GM11168 (cell line): ENCODE data around the gene YAP1.

Experiments used
- in situ Hi-C: fragments of 300-500 bp; cut with MboI; formaldehyde crosslinking; loops from one replicate; pipeline ENCODE4 v1.12.0; 2022; ENCODE audit warnings: low sequenced_read_pairs; ENCODE audit not compliant: unreplicated experiment

Gene YAP1

DNA sequence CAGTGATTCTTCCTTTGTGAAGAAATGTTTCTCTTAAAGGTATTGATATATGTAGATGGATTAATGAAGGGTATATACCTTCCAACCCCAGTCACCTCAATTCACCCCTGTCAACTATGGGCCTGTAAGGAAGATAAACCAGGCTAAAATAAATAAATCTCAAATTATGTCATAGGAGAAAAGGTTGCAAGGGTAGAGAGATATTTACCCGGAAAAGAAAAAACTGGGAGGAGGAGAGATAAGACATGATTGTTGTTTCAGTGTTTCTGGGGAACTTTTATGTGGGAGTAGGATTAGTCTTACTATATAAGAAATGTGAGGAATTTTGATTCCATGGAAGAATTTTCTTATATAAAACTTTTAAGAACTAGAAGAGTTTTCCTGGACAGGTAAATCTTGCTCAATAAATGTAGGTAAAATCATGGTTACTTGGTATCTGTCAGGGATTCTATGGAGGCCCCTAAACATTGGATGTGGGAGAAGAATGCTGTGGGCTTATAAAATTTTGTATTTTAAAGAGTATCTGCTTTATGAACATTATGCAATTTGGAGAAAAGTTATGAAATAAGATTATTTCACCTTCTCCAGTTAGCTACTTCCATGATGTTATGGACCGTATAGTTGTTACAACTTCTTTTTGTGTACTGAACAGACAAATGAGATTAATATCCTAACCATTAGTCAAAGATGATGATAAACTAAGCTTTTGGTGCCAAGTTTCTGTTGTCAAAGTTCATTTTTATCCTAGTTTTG lies 6.4 kb downstream of the YAP1 start:
- in situ Hi-C loops, result no loop called here

DNA sequence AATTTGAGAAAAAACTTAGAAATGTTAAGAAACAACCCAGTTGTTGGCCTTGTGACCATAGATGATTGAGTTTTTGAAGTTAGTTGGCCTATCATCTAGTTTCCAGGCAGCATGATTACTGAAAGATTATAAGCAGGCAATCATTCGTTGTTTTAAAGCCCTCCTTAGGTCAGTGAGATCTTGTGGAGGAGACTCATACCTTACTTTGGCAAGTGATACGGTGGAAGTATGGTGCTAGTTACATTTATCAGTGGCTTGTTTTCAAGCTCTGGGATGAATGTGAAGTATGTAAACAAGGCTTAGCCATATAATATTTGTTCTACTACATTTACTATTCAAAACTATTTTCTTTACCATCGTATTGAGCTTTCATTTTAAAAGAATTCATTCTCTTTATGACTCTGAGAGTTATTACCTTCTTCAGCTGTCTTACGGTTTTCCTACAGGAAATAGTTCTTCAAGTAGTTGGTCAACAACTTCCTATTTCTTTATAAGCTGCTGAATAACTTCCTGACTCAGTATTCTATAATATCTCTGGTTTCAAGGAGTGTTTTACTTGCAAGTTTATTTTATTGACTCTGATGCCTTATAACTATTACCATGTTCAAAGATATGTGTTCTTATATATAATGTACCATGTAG lies 7.3 kb downstream of the YAP1 start:
- in situ Hi-C loops, result no loop called here

DNA sequence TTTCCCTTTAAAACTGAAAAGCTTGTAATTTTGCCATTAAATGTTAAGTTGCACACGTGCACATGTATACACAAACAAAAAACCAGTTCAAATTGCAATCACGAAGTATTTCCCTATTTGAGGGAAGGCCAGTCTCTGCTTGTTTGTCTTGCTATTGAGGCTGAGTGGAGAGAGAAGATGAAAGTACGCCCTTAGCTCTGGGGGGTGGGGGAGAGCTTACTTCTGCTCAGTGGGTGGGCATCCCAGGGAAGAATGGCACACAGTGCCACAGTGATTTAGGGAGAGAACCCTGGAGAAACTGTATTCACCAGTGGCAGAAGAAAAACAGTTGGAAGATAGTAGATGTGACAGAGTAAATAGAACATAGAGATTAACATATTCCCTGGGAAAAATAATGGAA lies 8.7 kb downstream of the YAP1 start:
- in situ Hi-C loops, result no loop called here

DNA sequence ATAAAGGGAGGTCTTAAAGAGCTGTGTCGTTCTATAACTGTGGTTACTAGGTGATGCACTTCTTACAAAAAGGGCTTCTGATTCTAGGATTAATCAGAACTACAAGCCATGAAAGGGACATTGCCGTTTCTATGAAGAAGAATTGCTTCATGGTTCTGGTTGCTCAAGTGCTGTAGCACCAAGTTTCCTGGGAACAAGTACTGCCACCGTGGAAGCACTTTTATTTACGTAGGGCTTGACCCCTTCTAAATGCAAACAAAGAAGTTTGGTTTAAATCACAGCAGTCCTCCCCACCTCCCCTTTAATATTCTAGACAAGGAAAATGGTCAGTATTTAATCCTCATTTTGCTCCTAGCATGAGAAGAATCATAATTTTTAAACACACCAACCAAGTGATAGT lies 9.8 kb downstream of the YAP1 start:
- in situ Hi-C loops, result no loop called here

DNA sequence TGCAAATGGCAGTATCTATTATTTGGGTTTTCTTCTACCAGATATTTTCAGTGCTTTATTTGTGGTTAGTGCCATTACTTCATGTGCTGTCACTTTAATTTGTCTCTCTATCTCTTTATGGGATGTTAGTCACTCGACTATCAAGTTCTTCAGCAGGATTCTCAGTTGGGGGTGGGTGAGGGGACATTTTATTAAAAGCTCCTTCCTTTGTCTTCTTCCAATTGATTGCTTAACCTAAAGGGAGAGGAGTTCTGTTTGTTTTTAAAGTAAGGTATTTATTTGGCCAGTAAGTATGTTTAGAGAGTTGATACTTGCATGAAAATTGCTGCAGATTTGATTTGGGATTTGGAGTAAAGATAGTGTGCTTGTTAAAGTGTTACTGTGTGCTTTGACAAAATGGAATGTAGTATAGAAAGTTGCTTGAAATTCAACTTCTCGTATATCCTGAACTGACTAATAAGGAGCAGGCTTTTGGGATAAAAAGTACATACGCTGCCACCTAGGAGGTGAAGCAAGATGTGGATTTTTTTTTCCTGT lies 10.3 kb downstream of the YAP1 start:
- in situ Hi-C loops, result no loop called here

DNA sequence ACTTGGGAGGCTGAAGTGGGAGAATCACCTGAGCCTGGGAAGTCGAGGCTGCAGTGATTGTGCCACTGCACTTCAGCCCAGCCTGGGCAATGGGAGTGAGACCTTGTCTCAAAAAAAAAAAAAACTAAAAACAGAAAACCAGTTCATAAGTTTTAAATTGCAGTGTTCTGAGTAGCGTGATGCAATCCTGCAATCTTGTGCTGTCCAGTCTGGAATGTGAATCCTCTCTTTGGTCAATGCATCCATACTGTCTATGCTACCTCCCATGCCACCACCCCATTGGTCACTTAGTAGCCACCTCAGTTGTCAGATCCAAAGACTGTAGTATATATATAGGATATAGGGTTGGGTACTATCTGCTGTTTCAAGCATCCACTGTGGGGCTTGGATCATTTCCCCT lies 11.1 kb downstream of the YAP1 start:
- in situ Hi-C loops, result no loop called here

DNA sequence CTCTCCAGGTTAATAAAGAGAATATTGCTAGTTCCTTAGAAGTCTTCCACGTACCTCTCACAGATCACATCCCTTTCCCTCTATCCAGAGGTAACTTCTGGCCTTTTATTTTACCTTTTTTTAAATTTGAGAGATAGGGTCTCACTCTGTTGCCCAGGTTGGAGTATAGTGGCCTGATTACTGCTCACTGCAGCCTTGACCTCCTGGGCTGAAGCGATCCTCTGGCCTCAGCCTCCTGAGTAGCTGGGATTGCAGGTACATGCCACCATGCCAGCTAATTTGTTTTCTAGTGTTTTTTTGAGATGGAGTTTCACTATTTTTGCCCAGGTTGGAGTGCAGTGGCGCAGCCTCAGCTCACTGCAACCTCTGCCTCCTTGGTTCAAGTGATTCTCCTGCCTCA lies 24.4 kb downstream of the YAP1 start:
- in situ Hi-C loops, result no loop called here

DNA sequence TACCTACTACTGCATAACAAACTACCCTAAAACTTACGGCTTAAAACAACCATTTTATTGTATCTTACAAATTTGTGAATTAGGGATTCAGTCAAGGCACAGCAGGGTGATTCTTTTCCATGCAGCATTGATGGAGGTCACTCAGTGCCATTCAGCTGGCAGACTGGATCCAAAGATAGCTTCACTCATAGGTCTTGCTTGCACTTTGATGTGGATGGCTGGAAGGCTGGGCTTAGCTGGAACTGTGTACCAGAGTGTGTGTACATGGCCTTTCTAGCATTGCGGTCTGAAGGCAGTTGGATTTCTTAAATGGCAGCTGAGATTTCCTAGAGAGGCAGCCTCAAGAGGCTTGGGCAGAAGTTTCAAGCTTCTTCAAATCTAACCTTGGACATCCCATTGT lies 25.0 kb downstream of the YAP1 start:
- in situ Hi-C loops, result no loop called here

DNA sequence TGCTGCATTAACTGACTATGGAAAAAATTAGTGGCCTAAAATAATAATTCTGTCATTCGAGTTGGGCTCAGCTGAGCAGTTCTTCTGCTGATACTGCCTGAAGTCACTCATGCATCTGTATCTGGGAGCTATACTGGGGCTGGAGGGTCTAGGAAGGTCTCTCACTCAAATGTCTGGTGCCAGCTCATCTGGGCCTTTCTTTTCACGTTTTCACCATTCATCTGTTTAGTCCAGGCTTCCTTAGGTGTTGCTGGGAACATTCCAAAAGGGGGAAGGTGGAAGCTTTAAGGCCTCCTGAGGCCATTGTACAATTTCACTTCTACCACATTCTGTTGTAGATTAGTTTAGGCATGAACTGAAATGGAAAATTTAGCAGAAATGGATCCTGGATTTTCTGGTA lies 28.0 kb downstream of the YAP1 start:
- in situ Hi-C loops, result no loop called here

DNA sequence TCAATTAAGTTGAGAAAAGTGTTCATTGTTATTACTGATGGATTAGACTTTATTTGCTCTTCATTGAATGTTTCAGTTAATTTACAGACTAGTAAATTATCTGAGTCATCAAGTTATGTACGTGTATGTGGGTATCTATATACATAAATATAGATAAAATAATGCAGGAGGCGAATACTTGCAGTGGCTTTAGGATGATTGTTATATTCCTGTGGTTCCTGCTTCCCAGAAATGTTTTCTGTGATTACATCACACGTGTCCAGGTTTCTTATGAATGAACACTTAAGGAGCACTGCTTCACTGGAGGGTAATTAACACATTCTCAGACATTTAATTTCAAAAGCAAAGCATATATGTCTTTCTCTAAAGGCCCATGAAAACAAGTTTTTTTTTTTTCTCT lies 28.4 kb downstream of the YAP1 start:
- in situ Hi-C loops, result no loop called here

DNA sequence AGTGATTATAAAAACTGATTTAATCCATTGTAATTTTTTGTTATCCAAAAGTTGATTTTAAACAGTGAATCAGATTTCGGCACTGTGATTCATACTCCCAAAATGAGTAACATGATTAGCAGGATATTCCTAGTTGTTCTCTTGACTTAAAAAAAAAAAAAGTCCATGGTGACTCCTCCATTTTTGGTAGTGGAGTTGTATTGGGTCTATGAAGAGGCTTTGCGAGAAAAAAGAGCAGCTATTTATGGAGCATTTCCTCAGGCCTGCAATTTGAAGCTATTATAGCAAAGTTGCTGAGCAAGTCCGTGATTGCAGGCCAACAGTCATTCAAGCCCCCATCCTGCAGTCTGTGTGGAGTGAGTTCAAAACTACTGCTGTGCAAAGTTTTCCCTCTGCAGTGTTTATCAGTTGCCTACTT lies 28.8 kb downstream of the YAP1 start:
- in situ Hi-C loops, result no loop called here

DNA sequence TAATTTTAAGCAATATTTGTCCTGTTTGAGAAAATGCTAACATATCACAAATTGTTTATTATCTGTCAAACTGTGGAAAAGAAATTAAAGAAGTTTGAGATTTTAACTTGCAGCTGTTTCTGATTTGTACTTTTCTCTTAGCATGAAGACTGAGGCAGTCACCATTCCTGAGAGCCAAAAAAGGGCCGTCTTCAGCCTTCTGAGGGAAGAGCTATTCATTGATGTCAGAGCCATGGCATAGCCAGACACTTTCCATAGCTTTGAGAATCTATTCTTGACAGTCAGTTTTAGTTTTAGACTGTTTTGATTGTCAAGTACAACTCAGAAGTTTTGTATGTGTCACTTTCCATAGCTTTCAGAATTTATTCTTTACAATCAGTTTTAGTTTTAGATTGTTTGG lies 32.1 kb downstream of the YAP1 start:
- in situ Hi-C loops, result no loop called here

DNA sequence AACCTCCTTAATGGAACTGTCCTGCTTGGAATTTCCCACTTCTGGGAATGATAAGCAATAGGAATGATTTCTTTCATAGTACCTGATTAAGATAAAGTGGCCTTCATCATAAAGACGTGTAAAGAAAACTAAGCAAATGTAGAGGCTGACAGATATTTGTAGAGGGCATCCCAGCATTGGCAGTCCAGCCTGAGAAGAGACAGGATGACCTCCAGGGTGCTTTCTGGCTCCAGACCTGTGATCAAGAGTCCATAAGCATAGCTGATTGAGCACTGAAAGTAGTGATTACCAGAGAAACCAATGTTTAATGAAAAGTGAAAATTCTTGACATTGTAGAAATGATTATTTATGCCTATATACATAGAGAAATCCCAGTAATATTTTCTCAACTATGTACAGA lies 33.6 kb downstream of the YAP1 start:
- in situ Hi-C loops, result no loop called here

DNA sequence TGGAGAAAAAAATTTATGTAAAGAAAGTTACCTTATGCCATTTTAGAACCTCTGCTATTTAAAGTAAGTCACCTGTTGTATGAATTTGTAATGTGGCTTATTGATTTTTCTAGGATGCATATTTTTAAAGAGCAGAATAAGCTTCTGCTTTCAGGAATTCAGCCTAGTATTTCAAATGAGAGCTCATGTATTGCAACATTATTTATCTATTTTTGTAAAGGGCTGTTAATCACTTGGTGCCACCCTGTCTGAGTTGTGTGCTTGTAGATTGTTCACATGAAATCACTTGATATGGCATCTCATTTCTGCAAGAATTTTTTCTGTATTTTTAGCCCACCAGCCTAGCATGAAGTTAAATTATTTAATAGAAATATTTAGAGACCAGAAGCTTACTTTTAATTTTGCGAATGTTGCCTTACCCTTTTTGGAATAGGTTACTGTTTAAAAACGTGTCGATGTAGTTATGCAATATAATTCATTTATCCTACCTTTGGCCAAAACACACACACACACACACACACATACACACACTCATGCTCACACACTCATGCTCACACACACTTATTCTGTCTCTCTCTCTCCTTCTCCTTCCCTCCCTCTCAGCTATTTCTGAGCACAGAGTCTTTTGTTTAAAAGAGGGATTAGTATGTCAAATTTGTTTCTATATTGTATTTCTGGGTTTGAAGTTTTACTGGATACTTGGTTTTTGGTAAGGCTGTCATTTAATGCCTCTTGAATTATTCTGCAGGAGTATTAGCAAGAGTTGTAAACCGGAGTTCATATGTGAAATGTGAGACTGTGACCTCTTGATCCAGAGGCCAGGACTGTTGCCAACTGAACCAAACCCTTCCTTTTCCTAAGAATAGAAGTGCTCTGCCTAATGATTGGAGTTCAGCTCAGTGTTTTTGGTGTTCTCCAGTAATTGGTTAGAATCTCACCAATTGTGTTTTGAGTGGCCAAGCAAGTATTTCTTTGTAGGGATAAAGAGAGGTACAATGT lies 34.4 kb downstream of the YAP1 start:
- in situ Hi-C loops, result no loop called here

DNA sequence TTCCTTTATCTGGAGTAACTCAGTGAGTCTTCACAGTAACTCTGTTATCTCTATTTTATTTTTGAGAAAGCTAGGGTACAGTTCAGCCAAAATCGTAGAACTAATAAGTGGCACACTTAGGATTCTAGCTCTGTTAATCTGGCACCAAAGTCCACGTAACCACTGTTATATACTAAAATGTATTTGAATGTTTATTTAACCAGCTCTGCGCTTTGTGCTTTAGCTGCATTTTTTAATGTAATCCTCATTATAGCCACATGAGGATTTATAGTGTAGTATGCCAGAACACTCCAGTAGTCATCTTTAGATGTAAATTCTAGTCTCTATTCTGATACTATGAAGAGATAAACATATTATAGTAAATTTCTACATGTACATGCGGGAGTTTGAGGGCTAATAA lies 36.8 kb downstream of the YAP1 start:
- in situ Hi-C loops, result no loop called here

DNA sequence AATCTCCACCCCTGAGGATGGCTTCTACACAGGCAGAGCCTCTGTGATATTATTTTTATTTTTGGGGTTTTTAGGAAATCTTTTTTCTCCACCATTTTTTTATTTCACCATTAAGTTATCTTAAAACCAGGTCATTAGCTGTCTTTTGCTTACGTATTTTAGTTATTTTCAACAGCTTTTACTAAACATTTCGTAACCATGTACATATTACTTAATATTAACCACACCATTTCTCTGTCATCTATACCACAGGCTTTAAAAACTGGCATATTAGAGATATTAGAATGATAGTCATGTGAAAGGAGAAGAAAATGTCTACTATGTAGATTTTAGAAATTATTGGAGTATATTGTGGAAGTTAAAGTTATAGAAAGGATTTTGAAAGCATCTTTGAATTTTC lies 37.4 kb downstream of the YAP1 start:
- in situ Hi-C loops, result no loop called here

DNA sequence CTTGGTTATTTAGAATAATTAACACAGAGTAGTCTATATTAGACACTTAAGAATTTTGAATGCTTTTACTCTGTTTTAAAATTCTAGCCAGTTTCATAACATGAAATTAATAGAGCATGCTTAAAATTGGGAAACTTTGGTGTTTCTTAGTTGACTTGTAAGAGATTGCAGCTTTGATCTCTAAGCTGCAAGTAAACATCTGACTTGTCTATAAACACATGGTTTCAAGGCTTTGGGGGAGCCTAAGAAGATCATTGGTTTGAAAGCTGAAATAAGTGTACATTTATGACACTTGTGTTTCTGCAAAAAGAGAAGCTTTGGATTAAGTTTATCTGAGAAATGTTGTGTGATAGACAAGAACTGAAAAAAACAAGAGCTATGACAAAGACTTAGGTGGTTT lies 37.8 kb downstream of the YAP1 start:
- in situ Hi-C loops, result no loop called here

DNA sequence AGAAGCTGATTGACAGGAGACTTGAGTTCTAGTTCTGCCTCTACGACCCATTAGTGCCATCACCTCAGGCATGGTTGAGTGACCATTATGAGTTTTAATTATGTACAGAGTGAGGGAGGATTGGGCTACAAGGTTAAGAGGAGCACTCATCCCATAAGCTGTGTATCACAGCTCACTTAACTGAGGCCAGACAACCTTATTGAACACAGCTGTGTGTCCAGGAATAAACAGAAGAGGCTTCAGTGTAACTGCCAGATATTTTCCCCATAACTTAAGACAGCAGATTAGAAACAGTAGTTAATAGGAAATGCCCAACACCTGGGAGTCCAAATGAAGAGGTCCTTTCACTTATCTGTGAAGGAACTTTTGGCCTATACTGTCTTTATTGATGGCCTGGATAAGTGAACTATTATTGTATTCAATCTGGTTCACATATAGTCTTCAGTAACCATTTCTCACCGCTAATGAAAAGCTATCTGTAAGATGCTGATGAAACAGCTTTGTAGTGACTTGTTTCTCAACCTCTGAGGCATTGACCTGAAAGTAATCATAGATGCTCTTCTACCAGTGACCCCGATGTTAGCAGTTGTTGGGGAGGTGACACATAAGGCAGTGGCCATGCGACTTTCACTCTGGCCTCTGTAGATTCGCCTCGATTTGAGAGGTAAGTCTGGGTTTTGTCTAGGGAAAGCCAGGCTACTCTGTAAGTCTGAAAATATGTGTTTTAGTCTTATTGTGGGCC lies 41.7 kb downstream of the YAP1 start:
- in situ Hi-C loops, result no loop called here

DNA sequence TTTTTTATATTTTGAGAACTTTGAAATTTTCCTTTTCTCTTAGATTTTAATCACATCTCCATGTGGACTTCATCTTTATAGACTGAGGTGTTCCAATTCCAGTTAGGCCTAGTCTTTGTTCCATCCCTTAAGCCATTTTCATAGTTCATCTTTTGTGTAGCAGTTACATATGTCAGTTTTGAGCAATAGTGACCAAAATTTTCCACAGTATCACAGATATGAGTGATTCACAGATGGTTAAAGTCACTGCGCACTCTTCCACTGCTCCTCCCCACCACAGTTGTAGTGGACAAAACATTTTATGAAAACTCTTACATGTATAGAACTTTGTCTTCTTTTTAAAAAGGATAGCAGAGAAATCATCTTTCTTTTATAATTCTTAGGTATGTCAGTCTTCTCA lies 42.8 kb downstream of the YAP1 start:
- in situ Hi-C loops, result no loop called here

DNA sequence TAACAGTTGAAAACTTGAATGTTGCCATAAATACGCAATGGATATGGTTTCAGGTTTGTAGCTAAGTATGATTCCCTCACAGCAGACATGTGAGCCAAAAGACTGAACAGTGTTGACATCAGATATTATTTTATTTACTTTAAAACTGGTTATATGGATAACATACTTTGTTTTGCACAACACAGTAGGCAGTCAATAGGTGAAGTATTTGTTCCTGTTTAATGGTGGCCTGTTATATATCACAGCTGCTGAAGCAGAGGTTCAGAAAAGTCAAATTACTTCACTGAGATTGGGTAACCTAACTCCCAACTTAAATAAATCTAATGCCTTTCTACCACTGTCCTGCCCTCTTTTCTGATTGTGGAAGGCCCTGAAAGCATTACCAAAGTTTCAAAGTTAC lies 44.6 kb downstream of the YAP1 start:
- in situ Hi-C loops, result no loop called here
